Activated naive CD4-positive, alpha-beta T cell treated with anti-CD3 and anti-CD28 coated beads, Interleukin-2, amount 10 ng/mL, durations not matched to agents 7 days and 5 days (primary cell): Measurements from ENCODE around the gene L3MBTL2.
A peak's percentile ranks its signal among the peaks of the same experiment; 100 is the strongest.

Source experiments
- CTCF ChIA-PET: fragments of 350-600 bp; sonication (Branson Sonifier 250); formaldehyde crosslinking; loops from one replicate; lab custom pipeline; 2021; ENCODE audit warnings: antibody characterized with exemption; lab: Charles Lee
- DNase-seq: peaks from one replicate; pipeline ENCODE4 v3.0.0-alpha.2; 2020
- H3K27ac Mint-ChIP-seq: one replicate; pipeline ENCODE4 v1.8.0; 2021; ENCODE audit warnings: mild to moderate bottlenecking, moderate library complexity, mixed read lengths
- H3K27me3 Mint-ChIP-seq: one replicate; pipeline ENCODE4 v1.8.0; 2021; ENCODE audit warnings: mild to moderate bottlenecking, mixed read lengths
- H3K36me3 Mint-ChIP-seq: one replicate; pipeline ENCODE4 v1.8.0; 2021; ENCODE audit warnings: mixed read lengths
- H3K4me1 Mint-ChIP-seq: one replicate; pipeline ENCODE4 v1.8.0; 2021; ENCODE audit warnings: mixed read lengths
- H3K4me3 Mint-ChIP-seq: one replicate; pipeline ENCODE4 v1.8.0; 2021; ENCODE audit warnings: mild to moderate bottlenecking, moderate library complexity, mixed read lengths
- H3K9me3 Mint-ChIP-seq: one replicate; pipeline ENCODE4 v1.8.0; 2021; ENCODE audit warnings: mixed read lengths

Gene L3MBTL2

GRCh38 chr22:41226723-41227655 is 21.9 kb downstream of the L3MBTL2 start:
- CTCF ChIA-PET: interaction anchor here (1.2 kb wide), 1 partner anchor 11 kb away, joined by 4 read pairs; no protein-coding TSS in a partner anchor
- Mint-ChIP-seq H3K27me3 (no peaks in the 10 kb centered on the region), H3K36me3 (peaks cover 16% of the 10 kb centered on the region), H3K9me3 (no peaks in the 10 kb centered on the region), H3K27ac (no peak overlapping the region), H3K4me3 (no peak overlapping the region), H3K4me1 (no peaks in the 10 kb centered on the region)
- no peak for DNase-seq

- CTCF ChIA-PET: interaction anchor here (1.0 kb wide), 1 partner anchor 9 kb away, joined by 3 read pairs; no protein-coding TSS in a partner anchor
- no peak overlapping the region for H3K27ac Mint-ChIP-seq
- no peaks in the 10 kb centered on the region for H3K27me3 Mint-ChIP-seq
- H3K4me1 Mint-ChIP-seq: no peaks in the 10 kb centered on the region
- no peaks in the 10 kb centered on the region for H3K9me3 Mint-ChIP-seq
- DNase-seq: no peak
- no peak overlapping the region for H3K4me3 Mint-ChIP-seq
- peaks cover 13% of the 10 kb centered on the region for H3K36me3 Mint-ChIP-seq
These were observed 24.1 kb downstream of the L3MBTL2 start for GRCh38 chr22:41229215-41229614.

DNA sequence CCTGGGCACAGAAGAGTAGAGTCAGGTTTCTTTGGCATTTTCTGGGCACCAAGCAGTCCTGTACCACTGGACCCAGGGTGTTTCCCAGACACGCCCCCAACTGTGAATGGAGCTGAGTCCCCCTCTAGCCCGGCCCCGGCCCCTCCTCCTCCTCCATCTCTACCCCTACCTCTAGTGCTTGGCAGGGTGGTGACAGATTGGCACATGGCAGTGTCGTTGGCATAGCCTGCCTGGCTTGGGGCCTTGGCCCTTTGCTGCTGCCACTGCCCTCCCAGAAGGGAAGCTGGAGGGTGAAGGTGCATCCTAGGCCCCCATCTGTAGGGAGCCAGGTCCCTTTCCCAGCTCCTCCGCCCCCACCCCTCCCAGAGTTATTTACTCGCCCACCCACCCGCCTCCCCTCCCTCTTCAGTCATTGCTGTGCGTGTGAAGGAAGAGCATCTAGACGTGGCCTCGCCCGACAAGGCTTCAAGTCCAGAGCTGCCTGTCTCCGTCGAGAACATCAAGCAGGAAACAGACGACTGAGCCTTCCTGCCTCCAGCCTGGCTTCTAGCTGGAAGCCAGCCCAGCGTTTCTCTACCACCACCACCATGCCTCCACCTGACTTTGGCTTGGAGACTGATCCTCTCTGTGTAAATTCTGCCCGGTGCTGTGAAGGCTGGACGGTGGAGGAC is 24.8 kb downstream of the L3MBTL2 start:
- Mint-ChIP-seq H3K4me1 (no peaks in the 10 kb centered on the region), H3K27ac (no peak overlapping the region), H3K9me3 (no peaks in the 10 kb centered on the region), H3K36me3 (peaks cover 13% of the 10 kb centered on the region), H3K27me3 (no peaks in the 10 kb centered on the region), H3K4me3 (no peak overlapping the region)
- no peak for DNase-seq
- CTCF ChIA-PET: no interaction called here

DNA sequence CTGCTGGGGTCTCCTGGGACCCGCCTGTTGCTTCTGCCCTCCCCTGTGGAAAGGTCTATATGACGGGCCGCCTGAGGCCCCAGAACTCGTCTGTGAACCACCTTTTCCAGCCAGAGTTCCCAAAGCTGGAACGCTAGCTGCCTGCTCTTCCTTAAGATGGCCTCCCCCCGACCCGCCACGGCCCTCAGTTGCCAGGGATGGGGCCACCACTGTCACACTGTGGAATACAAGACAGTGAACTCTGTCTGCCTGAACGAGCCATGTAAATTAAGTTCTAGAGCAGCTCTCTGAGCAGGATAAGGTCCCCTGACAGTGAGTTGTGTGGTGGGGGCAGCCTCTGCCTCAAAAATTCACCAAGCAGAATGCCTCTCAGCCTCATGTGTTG is 25.3 kb downstream of the L3MBTL2 start:
- Mint-ChIP-seq H3K27ac (no peak overlapping the region), H3K27me3 (no peaks in the 10 kb centered on the region), H3K4me1 (no peaks in the 10 kb centered on the region), H3K36me3 (peaks cover 13% of the 10 kb centered on the region), H3K9me3 (no peaks in the 10 kb centered on the region), H3K4me3 (no peak overlapping the region)
- CTCF ChIA-PET: no interaction called here
- DNase-seq: no peak

DNA sequence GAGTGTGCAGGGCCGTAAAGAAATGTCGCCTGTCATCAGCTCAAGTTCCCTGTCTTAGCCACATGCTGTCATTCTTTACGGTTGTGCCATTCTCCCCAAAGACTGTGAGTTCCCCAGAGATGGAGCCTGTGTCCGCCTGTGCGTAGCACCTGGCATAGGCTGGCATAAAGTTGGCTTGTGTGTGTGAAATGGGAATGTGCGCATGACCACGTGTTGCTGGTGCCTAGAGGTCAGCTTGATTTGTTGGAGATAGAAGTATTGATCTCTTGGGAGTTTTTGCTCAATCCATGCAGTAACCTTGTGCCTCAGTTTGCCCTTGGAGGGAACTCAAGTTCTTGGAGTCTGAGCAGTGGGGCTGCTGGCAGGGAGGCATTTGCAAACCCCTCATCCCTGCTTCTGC is 26.3 kb downstream of the L3MBTL2 start:
- H3K27me3 Mint-ChIP-seq: peaks cover 4% of the 10 kb centered on the region
- H3K36me3 Mint-ChIP-seq: peaks cover 9% of the 10 kb centered on the region
- no peaks in the 10 kb centered on the region for H3K4me1 Mint-ChIP-seq
- CTCF ChIA-PET: interaction anchor here (0.8 kb wide), 1 partner anchor 309 kb away, joined by 4 read pairs; no protein-coding TSS in a partner anchor
- no peak overlapping the region for H3K4me3 Mint-ChIP-seq
- no peak overlapping the region for H3K27ac Mint-ChIP-seq
- H3K9me3 Mint-ChIP-seq: no peaks in the 10 kb centered on the region
- no peak for DNase-seq

- no peak overlapping the region for H3K4me3 Mint-ChIP-seq
- H3K4me1 Mint-ChIP-seq: peaks cover 6% of the 10 kb centered on the region
- peaks cover 15% of the 10 kb centered on the region for H3K27me3 Mint-ChIP-seq
- CTCF ChIA-PET: interaction anchor here (4.0 kb wide), 1 partner anchor 312 kb away, joined by 113 read pairs; no protein-coding TSS in a partner anchor
- peaks cover 4% of the 10 kb centered on the region for H3K36me3 Mint-ChIP-seq
- DNase-seq: no peak
- no peaks in the 10 kb centered on the region for H3K9me3 Mint-ChIP-seq
- H3K27ac Mint-ChIP-seq: no peak overlapping the region
These were observed 29.9 kb downstream of the L3MBTL2 start for GRCh38 chr22:41234815-41235695.

DNA sequence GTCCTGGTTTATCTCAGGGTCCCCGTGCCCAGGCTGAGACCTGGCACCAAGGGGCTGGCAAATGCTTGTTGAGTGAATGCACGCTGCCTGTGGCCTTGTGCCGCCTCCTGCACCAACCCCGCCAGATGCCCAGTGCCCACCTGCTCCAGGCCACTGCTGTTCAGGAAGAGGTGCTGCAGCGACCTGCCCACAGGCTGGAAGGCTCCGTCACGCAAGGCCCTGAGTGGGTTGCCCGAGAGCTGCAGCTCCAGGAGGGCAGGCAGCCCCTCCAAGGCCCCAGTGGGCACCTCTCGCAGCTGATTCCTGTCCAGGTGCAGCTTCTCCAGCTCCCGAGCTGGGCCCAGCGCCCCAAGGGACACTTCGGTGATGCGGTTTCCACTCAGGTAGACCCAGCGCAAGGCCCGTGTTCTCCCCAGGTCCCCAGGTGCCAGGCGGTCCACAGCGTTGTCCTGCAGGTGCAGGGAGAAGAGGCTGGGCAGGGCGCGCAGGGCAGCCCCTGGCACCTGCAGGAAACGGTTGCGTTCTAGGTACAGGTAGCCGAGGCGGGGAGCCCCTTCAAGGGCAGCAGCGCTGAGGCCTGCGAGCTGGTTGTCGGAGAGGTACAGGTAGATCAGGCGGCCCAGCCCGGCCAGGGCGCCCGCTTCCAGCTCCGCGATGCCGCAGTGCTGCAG is 32.1 kb downstream of the L3MBTL2 start:
- H3K27ac Mint-ChIP-seq: no peak overlapping the region
- DNase-seq: no peak
- peak overlapping the region; percentile 71 for H3K4me3 Mint-ChIP-seq
- H3K27me3 Mint-ChIP-seq: peaks cover 15% of the 10 kb centered on the region
- H3K9me3 Mint-ChIP-seq: no peaks in the 10 kb centered on the region
- CTCF ChIA-PET: interaction anchor here (0.8 to 4.0 kb wide), 31 partner anchors 11 to 355 kb away, joined by 3 to 113 read pairs (median 4); partner anchors contain the start of genes EP300 and RANGAP1
- H3K36me3 Mint-ChIP-seq: peaks cover 3% of the 10 kb centered on the region
- H3K4me1 Mint-ChIP-seq: peaks cover 6% of the 10 kb centered on the region

DNA sequence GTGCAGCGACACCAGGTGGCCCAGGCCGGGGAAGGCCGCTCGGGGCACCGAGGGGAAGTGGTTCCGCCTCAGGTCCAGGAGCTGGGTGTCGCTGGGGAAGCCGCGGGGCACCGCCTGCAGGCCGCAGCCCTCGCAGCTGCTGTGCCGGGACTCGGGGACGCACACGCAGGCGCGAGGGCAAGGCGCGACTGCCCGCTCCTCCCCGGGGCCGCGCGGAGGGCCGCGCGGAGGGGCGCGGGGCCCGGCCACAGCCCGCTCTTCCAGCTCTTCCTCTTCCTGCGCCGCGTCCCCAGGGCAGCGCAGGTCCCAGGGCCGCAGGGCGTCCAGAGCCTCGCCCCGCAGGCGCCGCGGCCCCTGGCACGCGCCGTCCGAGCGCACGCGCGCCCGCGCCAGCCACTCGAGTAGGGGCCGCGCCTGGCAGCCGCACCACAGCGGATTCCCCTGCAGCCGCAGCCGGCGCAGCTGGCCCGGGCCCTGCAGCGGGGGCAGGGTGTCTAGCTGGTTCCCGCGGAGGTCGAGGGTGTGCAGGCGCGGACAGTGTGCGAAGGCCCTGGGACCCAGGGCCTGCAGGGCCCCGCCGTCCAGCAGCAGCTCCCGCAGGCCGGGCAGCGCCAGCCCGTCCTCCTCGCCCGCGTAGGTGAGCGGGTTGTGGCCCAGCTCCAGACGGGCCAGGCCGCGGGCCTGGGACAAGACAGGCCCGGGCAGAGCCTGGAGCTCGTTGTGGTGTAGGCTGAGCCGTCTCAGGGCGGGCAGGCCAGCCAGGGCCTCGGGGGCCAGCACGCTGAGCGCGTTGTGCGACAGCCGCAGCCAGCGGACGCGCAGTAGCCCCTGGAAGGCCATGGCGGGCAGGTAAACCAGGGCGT is 32.8 kb downstream of the L3MBTL2 start:
- Mint-ChIP-seq H3K27ac (no peak overlapping the region), H3K9me3 (no peaks in the 10 kb centered on the region), H3K27me3 (peaks cover 15% of the 10 kb centered on the region), H3K4me1 (peaks cover 6% of the 10 kb centered on the region), H3K4me3 (peak overlapping the region; percentile 71), H3K36me3 (peaks cover 3% of the 10 kb centered on the region)
- CTCF ChIA-PET: interaction anchor here (0.6 to 4.0 kb wide), 34 partner anchors 9 to 356 kb away, joined by 3 to 113 read pairs (median 4); partner anchors contain the start of genes EP300, RANGAP1 and ZC3H7B
- DNase-seq: peak; percentile 92

DNA sequence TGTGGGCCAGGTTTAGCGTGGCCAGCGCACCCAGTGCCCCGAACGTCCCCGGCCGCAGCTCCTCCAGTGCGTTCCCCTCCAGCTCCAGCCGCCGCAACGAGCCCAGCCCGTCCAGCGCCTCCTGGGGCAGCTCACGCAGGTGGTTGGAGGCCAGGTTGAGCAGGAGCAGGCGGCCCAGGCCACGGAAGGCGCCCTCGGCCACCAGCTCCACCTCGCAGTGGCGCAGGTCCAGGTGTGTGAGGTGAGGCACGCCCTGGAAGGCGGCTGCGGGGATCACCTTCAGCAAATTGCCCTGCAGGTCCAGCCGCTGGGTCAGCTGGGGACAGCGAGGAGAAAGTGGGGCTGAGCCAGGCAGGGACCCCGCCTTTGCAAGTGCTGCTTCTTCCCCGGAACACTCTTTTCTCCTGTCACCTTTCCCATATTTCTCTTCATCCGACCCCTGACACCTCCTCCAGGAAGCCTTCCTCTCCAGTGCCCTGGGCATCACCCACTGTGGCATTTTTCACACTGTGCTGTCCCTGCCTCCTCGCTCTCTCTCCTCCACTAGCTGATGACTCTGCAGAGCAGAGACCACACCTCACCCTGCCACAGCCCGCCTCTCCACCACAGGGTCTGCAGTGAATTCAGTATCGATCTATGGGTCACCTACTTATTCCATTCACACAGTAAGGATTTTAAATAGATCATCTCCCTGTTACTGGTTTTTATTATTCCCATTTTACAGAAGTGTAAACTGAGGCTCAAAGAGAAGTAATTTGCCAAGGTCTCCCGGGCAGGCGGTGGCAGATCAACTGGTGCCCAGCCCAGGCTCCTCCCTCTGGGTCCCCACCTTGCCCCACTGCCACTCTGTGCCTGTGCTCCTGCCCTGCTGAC is 33.7 kb downstream of the L3MBTL2 start:
- H3K27me3 Mint-ChIP-seq: peaks cover 15% of the 10 kb centered on the region
- no peak for DNase-seq

GRCh38 chr22:41239443-41240128 is 34.5 kb downstream of the L3MBTL2 start:
- H3K36me3 Mint-ChIP-seq: peaks cover 3% of the 10 kb centered on the region
- DNase-seq: no peak
- no peaks in the 10 kb centered on the region for H3K9me3 Mint-ChIP-seq
- CTCF ChIA-PET: no interaction called here
- peaks cover 6% of the 10 kb centered on the region for H3K4me1 Mint-ChIP-seq
- no peak overlapping the region for H3K27ac Mint-ChIP-seq
- peaks cover 15% of the 10 kb centered on the region for H3K27me3 Mint-ChIP-seq
- H3K4me3 Mint-ChIP-seq: no peak overlapping the region

More for the DNA sequence above, 33.7 kb downstream of the L3MBTL2 start:
- Mint-ChIP-seq H3K4me1 (peaks cover 6% of the 10 kb centered on the region), H3K27ac (no peak overlapping the region), H3K36me3 (peaks cover 3% of the 10 kb centered on the region), H3K9me3 (no peaks in the 10 kb centered on the region), H3K4me3 (peak overlapping the region; percentile 13)
- CTCF ChIA-PET: interaction anchor here (1.0 to 4.0 kb wide), 9 partner anchors 12 to 319 kb away, joined by 3 to 113 read pairs (median 7); partner anchors contain the start of genes EP300 and ZC3H7B

- CTCF ChIA-PET: interaction anchor here (0.9 kb wide), 1 partner anchor 317 kb away, joined by 3 read pairs; no protein-coding TSS in a partner anchor
- Mint-ChIP-seq H3K4me1 (peaks cover 6% of the 10 kb centered on the region), H3K4me3 (no peak within 1 kb of the TSS), H3K27me3 (peaks cover 15% of the 10 kb centered on the region), H3K27ac (peak within 1 kb of the TSS; percentile 33), H3K9me3 (no peaks in the 10 kb centered on the region), H3K36me3 (peaks cover 9% of the 10 kb centered on the region)
- DNase-seq: no peak
These were observed 35.4 kb downstream of the L3MBTL2 start, which contains the start of gene CHADL for GRCh38 chr22:41240377-41241132. Gene CHADL (minus strand): TSS chr22:41240931. CDS start chr22:41240881, 50 bp downstream.
